Tongue (tissue), 2 donors: ENCODE data around the gene SLC2A3. TPM values are rescaled to one million over a fixed set of nuclear protein-coding genes. Genes with fewer than 3 reads are reported as not detected.
"Not testable (repeated sequence)": the region's sequence is repeated elsewhere in the genome, so short reads cannot be mapped to it uniquely, and the experiment has no call there.

Experiments used
- DNase-seq: peaks from one replicate; pipeline ENCODE4 v3.0.0-alpha.2; 2015
- total RNA-seq: library from RNA; depleted of rRNA; stranded (reverse); fragments of >200 nt; gene quantifications from one replicate; pipeline ENCODE4 v1.2.3, GENCODE V29; 2014

SLC2A3 gene
- total RNA-seq, 1 donor from 2014 or later, result 60.8 TPM

DNA sequence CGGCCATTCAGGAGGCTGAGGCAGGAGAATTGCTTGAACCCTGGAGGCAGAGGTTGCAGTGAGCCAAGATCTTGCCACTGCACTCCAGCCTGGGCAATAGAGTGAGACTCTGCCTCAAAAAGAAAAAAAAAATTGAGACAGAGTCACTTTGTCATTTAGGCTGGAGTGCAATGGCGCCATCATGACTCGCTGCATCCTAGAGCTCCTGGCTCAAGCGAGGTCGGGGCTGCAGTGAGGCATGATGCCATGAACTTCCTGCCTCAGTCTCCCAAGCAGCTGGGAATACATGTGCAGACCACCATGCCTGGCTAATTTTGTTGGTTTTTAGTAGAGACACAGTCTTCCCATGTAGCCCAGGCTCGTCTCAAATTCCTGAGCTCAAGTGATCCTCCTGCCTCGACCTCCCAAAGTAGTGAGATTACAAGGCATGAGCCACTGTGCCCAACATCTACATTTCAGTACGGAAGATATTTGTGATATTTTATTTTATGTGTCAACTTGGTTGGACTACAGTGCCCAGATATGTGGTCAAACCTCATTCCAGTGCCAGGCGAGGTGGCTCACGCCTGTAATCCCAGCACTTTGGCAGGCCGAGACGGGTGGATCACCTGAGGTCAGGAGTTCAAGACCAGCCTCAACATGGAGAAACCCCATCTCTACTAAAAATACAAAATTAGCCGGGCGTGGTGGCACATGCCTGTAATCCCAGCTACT, 14.4 kb upstream of the SLC2A3 start:
- not testable (repeated sequence) for DNase-seq

- no peak for DNase-seq
Measured at GRCh38 chr12:7948589-7949260, 12.7 kb upstream of the SLC2A3 start.

- no peak for DNase-seq
Measured at GRCh38 chr12:7947011-7947410, 11.0 kb upstream of the SLC2A3 start.

DNA sequence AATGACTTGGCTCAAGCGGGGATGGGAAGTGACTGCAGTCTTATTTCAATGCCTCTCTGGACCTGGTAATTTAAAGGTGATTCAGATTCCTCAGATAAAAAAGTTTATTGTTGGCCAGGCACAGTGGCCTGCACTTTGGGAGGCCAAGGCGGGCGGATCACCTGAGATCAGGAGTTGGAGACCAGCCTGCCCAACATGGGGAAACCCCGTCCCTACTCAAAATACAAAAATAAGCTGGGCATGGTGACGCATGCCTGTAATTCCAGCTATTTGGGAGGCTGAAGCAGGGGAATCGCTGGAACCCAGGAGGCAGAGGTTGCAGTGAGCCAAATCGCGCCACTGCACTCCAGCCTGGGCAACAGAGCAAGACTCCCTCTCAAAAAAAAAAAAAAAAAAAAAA, 8.8 kb upstream of the SLC2A3 start:
- DNase-seq, result not testable (repeated sequence)

DNA sequence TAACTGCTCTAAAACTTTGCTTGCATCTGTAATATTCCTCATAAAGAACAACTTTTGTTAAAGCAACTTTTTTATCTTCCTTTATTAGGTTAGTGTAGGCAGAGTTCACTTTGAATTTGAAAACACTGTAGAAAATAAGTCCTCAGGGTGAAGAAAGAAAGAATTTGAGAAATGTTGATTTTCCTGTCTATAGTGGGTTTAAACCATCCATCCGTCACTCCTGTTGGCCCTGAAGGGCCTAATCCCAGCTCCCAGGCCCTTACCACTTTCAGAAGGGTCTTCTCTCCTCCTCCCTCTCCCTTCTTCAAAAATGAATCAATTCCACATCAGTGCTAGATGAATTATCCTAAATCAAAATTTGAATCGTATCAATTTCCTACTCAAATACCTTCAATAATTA, 4.9 kb upstream of the SLC2A3 start:
- DNase-seq, result no peak

GRCh38 chr12:7937833-7938506, 2.0 kb upstream of the SLC2A3 start:
- peak; percentile 39 for DNase-seq

GRCh38 chr12:7934889-7935492, 996 bp downstream of the SLC2A3 start:
- DNase-seq, result no peak

- peak; percentile 5 for DNase-seq
Measured at GRCh38 chr12:7934091-7934888, 1.7 kb downstream of the SLC2A3 start.

DNA sequence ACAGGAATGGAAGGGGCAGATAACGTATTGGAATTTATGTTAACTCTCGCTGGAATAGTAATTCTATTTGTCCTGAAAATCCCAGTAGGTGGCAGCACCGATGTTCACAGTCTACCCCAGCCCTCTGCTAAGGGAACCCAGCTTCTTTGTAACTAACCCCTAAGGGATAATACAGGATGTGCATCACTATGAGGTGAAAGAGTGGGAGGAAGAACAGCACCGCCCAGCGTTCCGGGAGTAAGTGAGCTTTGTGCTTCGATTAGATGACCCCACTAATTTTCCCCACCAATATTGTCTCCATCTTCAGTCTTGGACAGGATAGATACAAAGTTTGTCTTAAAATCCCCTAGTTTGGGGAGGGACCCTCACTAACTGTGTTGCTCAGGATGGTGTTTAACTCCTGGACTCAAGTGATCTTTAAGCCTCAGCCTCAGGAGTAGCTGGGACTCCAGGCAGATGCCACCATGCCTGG, 2.7 kb downstream of the SLC2A3 start:
- peak; percentile 81 for DNase-seq

DNA sequence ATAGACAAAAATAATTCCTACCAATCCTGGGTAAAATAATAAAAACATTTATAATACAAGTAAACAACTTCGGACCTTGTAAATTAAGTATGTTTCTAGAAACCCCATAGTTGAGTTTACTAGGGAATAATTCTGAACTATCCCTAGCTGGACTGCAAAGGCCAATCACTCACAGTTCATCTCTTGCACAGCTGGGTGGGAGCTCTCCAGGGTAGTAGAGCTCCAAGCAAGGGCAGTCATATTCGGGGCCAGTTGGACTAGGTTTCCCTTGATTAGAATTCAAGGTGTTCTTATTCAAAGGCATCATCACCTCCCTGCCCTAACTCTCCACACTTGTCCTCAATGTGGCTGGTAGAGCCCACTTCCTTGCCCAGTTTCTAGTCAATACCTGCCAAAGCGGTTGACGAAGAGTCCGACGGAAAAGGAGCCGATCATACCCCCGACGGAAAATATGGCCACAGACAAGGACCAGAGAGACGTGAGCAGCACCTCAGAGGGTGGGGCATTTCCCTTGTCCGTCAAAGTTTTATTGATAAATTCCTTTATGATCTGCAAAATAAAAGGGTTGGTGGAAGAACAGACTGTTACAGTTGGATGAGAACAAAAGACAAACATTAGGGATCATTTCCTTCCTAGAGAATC, 3.3 kb downstream of the SLC2A3 start:
- not testable (repeated sequence) for DNase-seq

GRCh38 chr12:7929083-7929792, 6.7 kb downstream of the SLC2A3 start:
- peak; percentile 19 for DNase-seq

DNA sequence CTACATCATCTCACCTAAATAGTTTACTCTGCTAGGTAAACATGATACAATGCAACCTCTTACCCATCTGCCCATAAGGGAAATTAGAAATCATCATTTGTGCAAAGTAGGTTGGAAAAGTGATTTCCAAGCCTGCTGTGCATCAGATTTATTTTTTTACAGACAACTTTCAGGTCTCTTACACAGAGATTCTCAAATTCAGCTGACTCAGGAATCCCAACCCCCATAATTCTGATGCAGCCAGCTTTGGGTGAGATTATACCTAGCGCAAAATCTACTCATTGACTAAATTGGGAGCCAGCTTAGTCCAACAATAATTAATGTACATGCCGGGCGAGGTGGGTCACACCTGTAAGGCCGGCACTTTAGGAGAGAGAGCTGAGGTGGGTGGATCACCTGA, 8.5 kb downstream of the SLC2A3 start:
- DNase-seq, result no peak

DNA sequence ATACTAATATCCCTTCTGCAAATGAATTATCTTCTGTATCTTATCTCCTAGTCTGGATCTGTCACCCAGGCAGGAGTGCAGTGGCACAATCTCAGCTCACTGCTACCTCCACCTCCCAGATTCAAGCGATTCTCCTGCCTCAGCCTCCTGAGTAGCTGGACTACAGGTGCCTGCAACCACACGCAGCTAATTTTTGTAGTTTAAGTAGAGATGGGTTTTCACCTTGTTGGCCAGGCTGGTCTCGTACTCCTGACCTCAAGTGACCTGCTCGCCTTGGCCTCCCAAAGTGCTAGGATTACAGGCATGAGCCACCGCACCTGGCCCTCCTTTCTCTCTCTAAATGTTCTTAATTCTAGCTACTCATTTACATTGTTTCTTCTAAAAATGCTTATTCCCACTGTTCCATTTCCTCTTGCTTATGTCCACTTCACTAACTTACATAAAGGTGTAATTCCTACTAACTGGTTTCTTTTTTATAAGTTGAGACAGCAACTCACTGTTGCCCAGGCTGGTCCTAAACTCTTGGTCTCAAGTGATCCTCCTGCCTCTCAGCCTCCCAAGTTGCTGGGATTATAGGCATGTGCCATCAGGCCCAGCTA, 9.8 kb downstream of the SLC2A3 start:
- DNase-seq, result not testable (repeated sequence)

DNA sequence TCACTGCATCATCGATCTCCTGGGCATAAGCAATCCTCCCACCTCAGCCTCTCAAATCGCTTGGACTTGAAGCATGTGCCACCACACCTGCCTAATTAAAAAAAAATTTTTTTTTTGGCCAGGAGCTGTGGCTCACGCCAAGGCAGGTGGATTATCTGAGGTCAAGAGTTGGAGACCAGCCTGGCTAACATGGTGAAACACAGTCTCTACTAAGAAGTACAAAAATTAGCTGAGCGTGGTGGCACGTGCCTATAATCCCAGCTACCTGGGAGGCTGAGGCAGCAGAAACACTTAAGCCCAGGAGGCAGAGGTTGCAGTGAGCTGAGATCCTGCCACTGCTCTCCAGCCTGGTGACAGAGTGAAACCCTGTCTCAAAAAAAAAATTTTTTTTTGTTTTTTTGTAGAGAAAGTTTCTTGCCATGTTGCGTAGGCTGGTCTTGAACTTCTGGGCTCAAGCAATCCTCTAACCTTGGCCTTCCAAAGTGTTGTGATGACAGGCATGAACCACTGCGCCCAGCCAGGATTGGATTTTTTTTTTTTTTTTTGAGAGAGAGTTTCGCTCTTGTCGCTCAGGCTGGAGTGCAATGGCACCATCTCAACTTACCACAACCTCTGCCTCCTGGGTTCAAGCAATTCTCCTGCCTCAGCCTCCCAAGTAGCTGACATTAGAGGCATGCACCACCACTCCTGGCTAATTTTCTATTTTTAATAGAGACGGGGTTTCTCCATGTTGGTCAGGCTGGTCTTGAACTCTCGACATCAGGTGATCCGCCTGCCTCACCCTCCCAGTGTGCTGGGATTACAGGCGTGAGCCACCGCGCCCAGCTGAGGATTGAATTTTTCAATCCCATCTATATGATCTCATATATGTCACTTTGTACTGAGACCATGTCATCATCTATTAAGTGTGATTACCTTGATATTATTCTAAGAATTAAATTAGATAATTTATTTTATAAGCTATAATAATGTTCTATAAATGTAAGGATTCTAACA, 12.4 kb downstream of the SLC2A3 start:
- no peak for DNase-seq

DNA sequence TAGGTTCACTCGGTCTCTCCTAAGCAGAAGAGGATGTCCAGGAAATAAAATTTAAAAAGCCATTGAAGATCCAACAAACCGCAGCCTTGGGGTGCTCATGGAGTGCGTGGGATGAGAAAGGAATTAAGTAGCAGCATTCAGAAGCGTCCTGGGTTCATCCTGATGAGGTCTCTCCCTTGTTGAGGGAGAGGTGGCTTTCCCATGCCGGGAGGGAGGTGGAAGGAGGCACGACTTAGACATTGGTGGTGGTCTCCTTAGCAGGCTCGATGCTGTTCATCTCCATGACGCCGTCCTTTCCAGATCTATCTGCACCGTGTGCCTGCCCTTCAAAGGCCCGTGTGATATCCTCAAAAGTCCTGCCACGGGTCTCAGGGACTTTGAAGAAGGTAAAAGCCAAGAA, 14.8 kb downstream of the SLC2A3 start:
- not testable (repeated sequence) for DNase-seq

DNA sequence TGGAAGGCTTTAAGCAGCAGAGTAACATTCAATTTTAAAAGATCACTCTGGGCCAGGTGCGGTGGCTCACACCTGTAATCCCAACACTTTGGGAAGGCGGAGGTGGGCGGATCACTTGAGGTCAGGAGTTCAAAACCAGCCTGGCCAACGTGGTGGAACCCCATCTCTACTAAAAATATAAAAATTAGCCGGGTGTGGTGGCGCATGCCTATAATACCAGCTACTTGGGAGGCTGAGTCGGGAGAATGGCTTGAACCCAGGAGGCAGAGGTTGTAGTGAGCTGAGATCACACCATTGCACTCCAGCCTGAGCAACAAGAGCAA, 17.8 kb downstream of the SLC2A3 start:
- not testable (repeated sequence) for DNase-seq

GRCh38 chr12:7917392-7918267, 18.4 kb downstream of the SLC2A3 start:
- DNase-seq, result no peak

DNA sequence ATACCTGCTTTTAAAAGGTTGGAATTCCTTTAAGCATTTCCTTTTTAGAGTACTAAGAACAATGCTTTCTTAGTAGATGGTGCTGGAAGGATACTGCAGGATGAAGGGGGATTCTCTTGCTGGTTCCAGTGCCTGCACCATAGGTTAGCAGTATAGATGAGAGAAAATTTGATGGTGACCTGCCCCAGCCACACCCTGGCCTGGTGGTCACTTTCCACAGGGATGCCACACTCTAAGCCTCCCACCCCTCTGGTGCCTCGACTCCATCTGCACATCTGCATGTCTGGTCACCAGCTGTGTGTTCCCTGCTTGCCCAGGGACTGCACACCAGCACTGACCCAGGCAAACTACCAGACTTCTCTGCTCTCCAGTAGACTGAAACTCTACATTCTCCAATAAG, 19.1 kb downstream of the SLC2A3 start:
- no peak for DNase-seq
